GM21529 (cell line): ENCODE measurements around the gene POTEH.
"Not testable (repeated sequence)": the region's sequence is repeated elsewhere in the genome, so short reads cannot be mapped to it uniquely, and the experiment has no call there.

Experiments
- ATAC-seq: cut with Tn5 transposase; IDR thresholded peaks from one replicate; pipeline ENCODE4 v1.9.1; 2021; ENCODE audit not compliant: unreplicated experiment

Gene POTEH

DNA sequence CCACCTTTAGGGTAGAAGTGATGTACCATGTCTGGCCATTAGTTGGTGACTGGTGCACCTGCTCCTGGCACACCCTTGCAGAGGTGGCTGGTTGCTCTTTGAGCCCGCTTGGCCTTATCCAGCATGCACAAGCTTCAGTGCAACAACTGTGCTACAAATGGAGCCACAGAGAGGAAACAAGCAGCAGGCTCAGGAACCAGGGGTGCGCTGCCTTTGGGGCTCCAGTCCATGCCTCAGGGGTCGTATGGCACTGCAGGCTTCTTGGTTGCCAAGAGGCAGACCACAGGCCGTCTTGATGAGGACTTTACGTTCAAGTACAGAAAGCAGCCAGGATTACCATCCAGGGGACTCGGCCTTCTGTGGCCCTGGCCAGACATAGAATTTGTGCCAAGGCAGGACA is 44.6 kb downstream of the POTEH start:
- ATAC-seq: not testable (repeated sequence)

- ATAC-seq: not testable (repeated sequence)
Measured at GRCh38 chr22:15738157-15738908, 48.5 kb downstream of the POTEH start.

GRCh38 chr22:15738909-15739391 is 49.1 kb downstream of the POTEH start:
- ATAC-seq: not testable (repeated sequence)

GRCh38 chr22:15747636-15748323 is 58.0 kb downstream of the POTEH start:
- not testable (repeated sequence) for ATAC-seq

- not testable (repeated sequence) for ATAC-seq
Measured at GRCh38 chr22:15749181-15749970, 59.5 kb downstream of the POTEH start.

DNA sequence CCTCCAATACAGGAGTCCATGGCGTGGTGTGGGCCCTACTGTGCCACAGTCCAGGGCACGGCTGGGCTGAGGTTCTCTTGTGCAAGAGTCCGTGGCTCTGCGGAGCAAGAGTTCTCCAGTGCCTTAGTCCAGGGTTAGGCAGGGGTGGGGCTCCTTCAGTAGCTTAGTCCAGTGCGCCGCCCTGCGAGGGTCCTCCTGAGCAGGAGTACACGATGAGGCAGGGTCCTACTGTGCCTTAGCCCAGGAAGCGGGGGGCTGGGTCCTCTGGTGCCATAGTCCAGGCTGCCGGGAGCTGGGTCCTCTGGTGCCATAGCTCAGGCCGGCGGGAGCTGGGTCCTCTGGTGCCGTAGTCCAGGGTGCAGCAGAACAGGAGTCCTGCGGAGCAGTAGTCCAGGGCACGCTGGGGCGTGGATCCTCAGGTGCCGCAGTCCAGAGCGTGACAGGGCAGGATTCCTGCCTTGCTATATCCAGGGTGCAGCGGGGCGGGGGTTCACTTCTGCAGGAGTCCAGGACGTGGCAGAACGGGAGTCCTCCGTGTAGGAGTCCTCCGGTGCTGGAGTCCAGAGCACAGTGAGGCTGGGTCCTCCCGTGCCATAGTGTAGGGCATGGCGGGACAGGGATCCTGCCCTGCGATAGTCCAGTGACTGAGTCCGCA is 69.7 kb downstream of the POTEH start:
- not testable (repeated sequence) for ATAC-seq

GRCh38 chr22:15760388-15761150 is 70.7 kb downstream of the POTEH start:
- not testable (repeated sequence) for ATAC-seq

DNA sequence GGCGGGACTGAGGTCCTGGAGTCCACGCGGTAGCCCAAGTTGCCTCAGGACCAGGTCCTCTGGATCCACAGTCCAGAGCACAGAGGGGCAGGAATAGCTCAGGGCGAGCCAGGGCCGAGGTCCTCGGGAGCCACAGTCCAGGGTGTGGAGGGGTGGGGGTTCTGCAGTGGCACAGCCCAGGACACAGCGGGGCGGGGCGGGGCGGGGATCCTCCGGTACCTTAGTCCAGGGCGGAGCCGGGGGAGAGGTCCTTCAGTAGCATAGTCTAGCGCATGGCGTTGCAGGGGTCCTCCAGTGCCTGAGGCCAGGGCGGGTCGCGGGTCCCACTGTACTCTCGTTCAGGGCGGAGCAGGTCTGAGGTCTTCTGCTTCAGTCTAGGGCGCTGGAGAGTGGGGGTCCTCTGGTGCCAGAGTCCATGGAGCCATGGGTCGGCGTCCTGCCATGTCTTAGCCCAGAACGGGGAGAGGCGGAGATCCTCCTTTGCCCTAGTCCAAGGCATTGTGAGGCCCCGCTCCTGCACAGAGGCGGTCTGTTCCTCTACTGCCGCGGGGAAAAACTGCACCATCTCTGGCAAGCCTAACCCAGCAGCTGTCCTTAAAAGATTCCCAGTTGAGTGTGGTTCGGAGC is 71.4 kb downstream of the POTEH start:
- not testable (repeated sequence) for ATAC-seq

- not testable (repeated sequence) for ATAC-seq
Measured at GRCh38 chr22:15763559-15763958, 73.7 kb downstream of the POTEH start.
